Lower leg skin (tissue), 4 donors: ENCODE measurements around the gene MYH9. TPM values are rescaled to one million over a fixed set of nuclear protein-coding genes. Genes with fewer than 3 reads are reported as not detected.

Experiments used
- DNase-seq, 2 donors: peaks; one replicate each; pipeline ENCODE4 v3.0.0-alpha.2; 2019; ENCODE audit warnings: low spot score in 2 of 2
- H3K4me3 ChIP-seq: fragments of 200-600 bp; sonication (generic); 2 replicates; pipeline ENCODE4 v1.5.1; 2017; ENCODE audit warnings: mild to moderate bottlenecking, low read depth; ENCODE audit not compliant: poor library complexity, severe bottlenecking
- POLR2A ChIP-seq, 2 donors: fragments of 450-650 bp; IDR thresholded peaks; one replicate each; pipeline ENCODE4 v1.6.1; 2016 to 2017; ENCODE audit warnings: antibody characterized with exemption in 2 of 2, mild to moderate bottlenecking in 1 of 2, moderate library complexity in 1 of 2
- WGBS, 2 donors: methylation state at CpG; one replicate each; pipeline ENCODE4 v1.1.5; 2018; 5-methylcytosine and 5-hydroxymethylcytosine counted together
- intact Hi-C: fragments of 100-400 bp; cut with DNase I; formaldehyde crosslinking; loops from one replicate; pipeline ENCODE4 v1.15.0; 2023; ENCODE audit warnings: low total_unique reads
- total RNA-seq, 4 donors: library from RNA; depleted of rRNA; stranded (reverse); fragments of >200 nt; gene quantifications; one replicate each; pipeline ENCODE4 v1.1.0, GENCODE V29; 2016
- TF ChIP-seq, protein P1 (sequence below), 3 donors: fragments of 450-650 bp; IDR thresholded peaks; one replicate each; pipeline ENCODE4 v1.5.1; 2016; ENCODE audit warnings: antibody characterized with exemption in 3 of 3, mild to moderate bottlenecking in 3 of 3, moderate library complexity in 2 of 3

The MYH9 gene
- total RNA-seq, 4 donors from 2014 or later: 258 to 335 (median 307) TPM

DNA sequence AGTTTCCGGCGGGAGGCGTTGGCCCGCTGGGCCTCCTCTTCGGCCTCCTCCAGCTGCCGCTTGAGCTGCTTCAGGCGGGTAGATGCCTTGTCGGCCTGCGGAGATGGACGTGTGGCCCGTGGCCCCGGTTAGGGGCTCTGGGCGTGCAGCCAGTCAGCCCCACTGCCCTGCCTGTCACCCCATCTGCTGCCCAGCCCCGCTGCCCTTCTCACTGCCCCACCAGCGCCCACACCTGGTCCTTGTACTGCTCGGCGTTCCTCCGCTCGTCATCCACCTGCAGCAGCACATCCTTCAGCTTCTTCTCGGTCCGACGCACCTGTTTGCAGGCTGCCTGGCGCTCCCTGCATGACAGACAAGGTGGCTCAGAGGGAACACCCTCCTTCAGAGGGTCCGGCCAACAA, 103.6 kb downstream of the MYH9 start:
- WGBS, 2 donors: 92 to 93% methylated on average over 24 of the region's 24 CpGs
- DNase-seq: no peak
- no peak overlapping the region for H3K4me3 ChIP-seq
- intact Hi-C loops: loop anchor here (10.0 kb wide), 2 partner anchors 89 to 139 kb away; no protein-coding TSS in a partner anchor
- no peak for TF ChIP-seq POLR2A (IDR thresholded peaks at IDR 0.05)
- TF ChIP-seq, protein P1, sequence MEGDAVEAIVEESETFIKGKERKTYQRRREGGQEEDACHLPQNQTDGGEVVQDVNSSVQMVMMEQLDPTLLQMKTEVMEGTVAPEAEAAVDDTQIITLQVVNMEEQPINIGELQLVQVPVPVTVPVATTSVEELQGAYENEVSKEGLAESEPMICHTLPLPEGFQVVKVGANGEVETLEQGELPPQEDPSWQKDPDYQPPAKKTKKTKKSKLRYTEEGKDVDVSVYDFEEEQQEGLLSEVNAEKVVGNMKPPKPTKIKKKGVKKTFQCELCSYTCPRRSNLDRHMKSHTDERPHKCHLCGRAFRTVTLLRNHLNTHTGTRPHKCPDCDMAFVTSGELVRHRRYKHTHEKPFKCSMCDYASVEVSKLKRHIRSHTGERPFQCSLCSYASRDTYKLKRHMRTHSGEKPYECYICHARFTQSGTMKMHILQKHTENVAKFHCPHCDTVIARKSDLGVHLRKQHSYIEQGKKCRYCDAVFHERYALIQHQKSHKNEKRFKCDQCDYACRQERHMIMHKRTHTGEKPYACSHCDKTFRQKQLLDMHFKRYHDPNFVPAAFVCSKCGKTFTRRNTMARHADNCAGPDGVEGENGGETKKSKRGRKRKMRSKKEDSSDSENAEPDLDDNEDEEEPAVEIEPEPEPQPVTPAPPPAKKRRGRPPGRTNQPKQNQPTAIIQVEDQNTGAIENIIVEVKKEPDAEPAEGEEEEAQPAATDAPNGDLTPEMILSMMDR (IDR thresholded peaks at IDR 0.05): no peak

DNA sequence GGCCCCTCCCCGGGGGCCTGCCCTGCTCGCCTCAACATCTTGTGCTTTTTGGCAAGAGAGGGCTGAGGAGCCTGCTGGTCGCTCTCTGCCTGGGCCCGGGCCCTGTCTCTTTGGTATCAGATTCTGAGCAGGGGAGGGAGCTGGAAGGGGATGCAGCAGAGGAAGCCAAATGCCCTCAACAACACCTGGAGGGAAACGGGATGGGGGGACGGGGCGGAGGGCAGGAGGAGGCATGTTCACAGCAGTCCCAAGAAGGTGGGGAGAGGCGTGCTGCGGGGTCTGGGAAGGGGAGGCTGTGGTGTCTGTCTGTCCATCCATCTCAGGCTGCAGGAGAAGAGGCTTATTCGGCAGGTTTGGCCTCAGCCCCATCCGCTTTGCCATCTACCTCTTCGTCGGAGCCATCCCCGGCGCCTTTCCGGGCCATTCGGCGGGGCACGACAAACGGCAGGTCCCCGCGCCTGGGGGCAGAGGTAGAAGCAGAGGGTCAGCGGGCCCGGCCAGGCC, 105.4 kb downstream of the MYH9 start:
- intact Hi-C loops: loop anchor here (10.0 kb wide), 2 partner anchors 88 to 138 kb away; no protein-coding TSS in a partner anchor
- no peak overlapping the region for H3K4me3 ChIP-seq
- 81 to 82% methylated on average over 24 of the region's 24 CpGs for WGBS, 2 donors
- DNase-seq: no peak
- TF ChIP-seq, protein P1 (IDR thresholded peaks at IDR 0.05): no peak
- TF ChIP-seq POLR2A (IDR thresholded peaks at IDR 0.05): no peak

DNA sequence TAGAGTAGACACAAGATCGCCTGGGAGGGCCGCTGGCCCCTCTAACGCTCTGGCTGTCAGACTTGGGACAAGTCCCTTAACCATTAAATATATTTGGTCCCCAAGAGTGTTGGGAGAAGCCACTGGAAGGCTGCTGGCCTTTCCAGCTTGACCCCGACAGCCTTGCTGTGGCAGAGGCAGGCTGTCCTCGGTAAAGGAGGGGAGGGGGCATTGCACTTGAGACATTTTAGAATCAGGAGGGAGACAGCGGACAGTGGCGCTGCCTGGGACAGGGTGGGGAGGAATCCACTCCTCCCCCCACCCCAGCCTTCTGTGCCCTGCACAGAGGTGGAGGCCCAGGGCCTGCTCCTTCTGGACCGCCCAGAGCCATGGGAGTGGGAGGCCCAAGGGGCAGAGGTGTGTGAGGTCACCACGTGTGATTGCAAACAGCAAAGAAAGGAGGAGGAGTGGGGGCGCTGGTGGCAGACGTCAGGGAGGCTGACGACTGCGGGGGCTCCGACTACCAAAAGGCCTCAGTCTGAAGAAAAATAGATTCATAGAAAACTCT, 105.9 kb downstream of the MYH9 start:
- TF ChIP-seq POLR2A (IDR thresholded peaks at IDR 0.05): no peak
- TF ChIP-seq, protein P1 (IDR thresholded peaks at IDR 0.05): no peak
- H3K4me3 ChIP-seq: no peak overlapping the region
- intact Hi-C loops: loop anchor here (10.0 kb wide), 2 partner anchors 87 to 137 kb away; no protein-coding TSS in a partner anchor
- no peak for DNase-seq
- WGBS, 2 donors: 77 to 80% methylated on average over 14 of the region's 14 CpGs

DNA sequence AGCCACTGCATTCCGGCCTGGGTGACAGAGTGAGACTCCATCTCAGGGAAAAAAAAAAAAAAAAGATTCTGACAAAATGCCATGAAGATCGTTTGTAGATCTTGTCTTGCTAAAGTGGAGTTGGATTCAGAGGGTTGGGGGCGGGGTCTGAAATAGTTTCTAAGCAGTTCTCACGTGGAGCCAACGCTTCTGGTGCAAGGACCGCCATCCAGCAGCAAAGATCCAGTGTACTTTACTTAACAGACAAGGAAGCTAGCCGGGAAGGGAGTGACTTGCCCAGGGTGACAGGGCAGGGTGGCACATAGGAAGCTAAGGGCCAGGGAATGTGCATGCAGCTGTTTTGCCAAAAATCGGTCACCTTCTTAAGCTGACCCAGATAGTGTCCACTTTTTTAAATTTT, 107.4 kb downstream of the MYH9 start:
- WGBS, 2 donors: 69 to 70% methylated on average over 8 of the region's 8 CpGs
- intact Hi-C loops: loop anchor here (10.0 kb wide), 2 partner anchors 86 to 136 kb away; no protein-coding TSS in a partner anchor
- no peak overlapping the region for H3K4me3 ChIP-seq
- TF ChIP-seq POLR2A (IDR thresholded peaks at IDR 0.05): no peak
- TF ChIP-seq, protein P1 (IDR thresholded peaks at IDR 0.05): no peak
- DNase-seq: no peak

DNA sequence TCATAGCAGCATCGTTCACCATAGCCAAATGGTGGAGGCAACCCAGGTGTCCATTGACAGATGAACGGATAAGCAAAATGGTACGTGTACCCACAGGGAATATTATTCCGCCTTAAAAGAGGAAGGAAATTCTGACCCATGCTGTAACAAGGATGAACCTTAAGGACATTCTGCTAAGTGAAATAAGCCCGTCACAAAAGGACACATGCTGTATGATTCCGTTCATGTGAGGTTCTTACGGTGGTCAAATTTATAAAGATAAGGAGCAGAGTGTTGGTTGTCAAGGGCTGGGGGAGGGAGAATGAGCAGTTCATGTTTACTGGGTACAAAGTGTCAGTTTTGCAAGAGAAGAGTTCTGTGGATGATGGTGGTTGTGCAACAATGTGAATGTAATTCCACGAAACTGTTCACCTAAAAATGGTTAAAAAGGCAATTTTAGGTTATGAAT, 108.5 kb downstream of the MYH9 start:
- H3K4me3 ChIP-seq: no peak overlapping the region
- intact Hi-C loops: no loop called here
- 75 to 80% methylated on average over 8 of the region's 8 CpGs for WGBS, 2 donors
- TF ChIP-seq, protein P1 (IDR thresholded peaks at IDR 0.05): no peak
- no peak for TF ChIP-seq POLR2A (IDR thresholded peaks at IDR 0.05)
- no peak for DNase-seq
